SK-N-SH (cell line): ENCODE results near the gene HHATL. TPM values are rescaled to one million over a fixed set of nuclear protein-coding genes. Genes with fewer than 3 reads are reported as not detected.

Experiments
- CTCF ChIA-PET: fragments of 300-600, 350-600 bp; formaldehyde crosslinking; extraction: SDS; loops from one replicate; lab custom pipeline; 2021; lab: Yijun Ruan, JAX
- POLR2A ChIA-PET: fragments of 350-600 bp; sonication (Branson Sonifier 250); formaldehyde crosslinking; extraction: SDS; loops from one replicate; lab custom pipeline; 2020; ENCODE audit warnings: antibody characterized with exemption, inconsistent platforms; lab: Yijun Ruan, JAX
- DNase-seq: peaks from one replicate; pipeline ENCODE4 v3.0.0; 2012
- H2AFZ ChIP-seq: fragments of 200-600 bp; sonication (generic); 2 replicates; pipeline ENCODE4 v1.8.1; 2016; ENCODE audit warnings: antibody characterized with exemption, mild to moderate bottlenecking, low read depth
- H3F3A ChIP-seq: fragments of 200-600 bp; sonication (generic); replicated peaks from 2 replicates; pipeline ENCODE3; 2016; ENCODE audit warnings: antibody characterized with exemption, mild to moderate bottlenecking; ENCODE audit not compliant: insufficient read depth
- H3K27ac ChIP-seq, 2 experiments: fragments of 200-500 bp in 1 of 2; fragments of 200-600 bp in 1 of 2; sonication (Bioruptor generic) in 1 of 2; sonication (generic), shearing (Covaris generic) in 1 of 2; 2 replicates each; pipeline versions ENCODE4 v1.5.1 to v1.6.1; 2014 to 2016; ENCODE audit warnings: low read depth in 2 of 2, inconsistent platforms in 1 of 2, low read length in 1 of 2, mild to moderate bottlenecking in 1 of 2, mixed read lengths in 1 of 2
- H3K27me3 ChIP-seq: fragments of 200-600 bp; sonication (generic), shearing (Covaris generic); 2 replicates; pipeline ENCODE4 v1.6.1; 2016; ENCODE audit warnings: mixed run types; ENCODE audit not compliant: insufficient read depth
- H3K36me3 ChIP-seq, 2 experiments: fragments of 200-500 bp in 1 of 2; fragments of 200-600 bp in 1 of 2; sonication (Bioruptor generic) in 1 of 2; sonication (generic) in 1 of 2; replicated peaks in 1 of 2; 2 replicates each; pipeline versions ENCODE3 to v1.5.1; 2014 to 2016; ENCODE audit warnings: low read length in 1 of 2, mild to moderate bottlenecking in 1 of 2; ENCODE audit not compliant: insufficient read depth in 2 of 2, control insufficient read depth in 1 of 2
- H3K4me1 ChIP-seq, 2 experiments: fragments of 200-500 bp in 1 of 2; fragments of 200-600 bp in 1 of 2; sonication (Bioruptor generic) in 1 of 2; sonication (generic), shearing (Covaris generic) in 1 of 2; 2 replicates each; pipeline versions ENCODE4 v1.5.1 to v1.6.1; 2014 to 2016; ENCODE audit warnings: low read depth in 1 of 2, low read length in 1 of 2, mixed run types in 1 of 2; ENCODE audit not compliant: insufficient read depth in 2 of 2, control insufficient read depth in 1 of 2
- H3K4me2 ChIP-seq: fragments of 200-600 bp; sonication (generic), shearing (Covaris generic); 2 replicates; pipeline ENCODE4 v1.6.1; 2017; ENCODE audit warnings: mixed run types
- H3K4me3 ChIP-seq, 2 experiments: fragments of 200-500 bp in 1 of 2; fragments of 200-600 bp in 1 of 2; sonication (Bioruptor generic) in 1 of 2; sonication (generic), shearing (Covaris generic) in 1 of 2; 2 replicates each; pipeline versions ENCODE4 v1.5.1 to v1.8.1; 2014 to 2016; ENCODE audit warnings: low read depth in 2 of 2, inconsistent platforms in 1 of 2, low read length in 1 of 2, mild to moderate bottlenecking in 1 of 2, mixed read lengths in 1 of 2, moderate library complexity in 1 of 2
- H3K79me2 ChIP-seq: fragments of 200-600 bp; sonication (generic); 2 replicates; pipeline ENCODE4 v1.8.1; 2017; ENCODE audit warnings: mild to moderate bottlenecking; ENCODE audit not compliant: insufficient read depth
- H3K9ac ChIP-seq: fragments of 200-600 bp; sonication (generic); 2 replicates; pipeline ENCODE4 v1.6.1; 2017; ENCODE audit warnings: mixed run types
- H3K9me2 ChIP-seq: fragments of 200-600 bp; sonication (generic); 2 replicates; pipeline ENCODE4 v1.6.1; 2017; ENCODE audit warnings: mixed run types
- H3K9me3 ChIP-seq: fragments of 200-600 bp; sonication (generic); 2 replicates; pipeline ENCODE4 v1.6.1; 2017; ENCODE audit warnings: mixed run types, mild to moderate bottlenecking, moderate library complexity
- H4K20me1 ChIP-seq: fragments of 200-600 bp; sonication (generic); 2 replicates; pipeline ENCODE4 v1.6.1; 2017; ENCODE audit warnings: mild to moderate bottlenecking, mixed run types; ENCODE audit not compliant: insufficient read depth
- ELF1 ChIP-seq: IDR thresholded peaks from 2 replicates; pipeline ENCODE4 v1.4.0; 2012
- EP300 ChIP-seq, 2 experiments: IDR thresholded peaks; 2 replicates each; pipeline versions ENCODE4 v1.4.0 to v1.6.1; 2012; ENCODE audit warnings: borderline replicate concordance in 1 of 2, low read depth in 1 of 2, low read length in 1 of 2
- FOXJ3 ChIP-seq: sonication (generic); formaldehyde crosslinking; IDR thresholded peaks from 2 replicates; pipeline ENCODE4 v1.5.1; 2020; ENCODE audit warnings: mild to moderate bottlenecking, missing genetic modification reagents
- GABPA ChIP-seq: IDR thresholded peaks from 2 replicates; pipeline ENCODE4 v1.4.0; 2012; ENCODE audit warnings: low read depth, mild to moderate bottlenecking
- JUND ChIP-seq: IDR thresholded peaks from 2 replicates; pipeline ENCODE4 v1.4.0; 2012
- NFIC ChIP-seq: IDR thresholded peaks from 2 replicates; pipeline ENCODE4 v1.4.0; 2012; ENCODE audit warnings: borderline replicate concordance
- NRF1 ChIP-seq: IDR thresholded peaks from 2 replicates; pipeline ENCODE4 v1.6.1; 2012; ENCODE audit warnings: low read depth, mild to moderate bottlenecking, low read length
- POLR2AphosphoS5 ChIP-seq: IDR thresholded peaks from 2 replicates; pipeline ENCODE4 v1.6.1; 2012; ENCODE audit warnings: low read depth, low read length
- RXRA ChIP-seq: IDR thresholded peaks from 2 replicates; pipeline ENCODE4 v1.4.0; 2012; ENCODE audit warnings: low read depth, mild to moderate bottlenecking, borderline replicate concordance
- TEAD4 ChIP-seq: IDR thresholded peaks from 2 replicates; pipeline ENCODE4 v1.4.0; 2012; ENCODE audit warnings: mild to moderate bottlenecking, borderline replicate concordance; ENCODE audit not compliant: insufficient read depth
- WGBS: methylation state at CpG from one replicate; pipeline ENCODE4 v1.1.6; 2017; ENCODE audit warnings: low lambda C conversion rate; 5-methylcytosine and 5-hydroxymethylcytosine counted together
- polyA plus RNA-seq, 3 experiments: library from polyadenylated mRNA; depleted of rRNA; stranded (reverse); fragments of >200 nt; gene quantifications; 2 replicates each; pipeline ENCODE4 v1.2.3, GENCODE V29; 2012
- TF ChIP-seq, protein P1 (sequence below): IDR thresholded peaks from 2 replicates; pipeline ENCODE4 v1.4.0; 2012; ENCODE audit warnings: low read depth
- TF ChIP-seq, protein P2 (sequence below): fragments of 150-350 bp; IDR thresholded peaks from 2 replicates; pipeline ENCODE4 v1.6.1; 2016; ENCODE audit warnings: mild to moderate bottlenecking, low read depth, low read length
- TF ChIP-seq, protein P3 (sequence below): fragments of 150-350 bp; IDR thresholded peaks from 2 replicates; pipeline ENCODE4 v1.6.1; 2017; ENCODE audit warnings: antibody characterized with exemption, low read length, low read depth, borderline replicate concordance
- TF ChIP-seq, protein P4 (sequence below): IDR thresholded peaks from 2 replicates; pipeline ENCODE4 v1.4.0; 2012; ENCODE audit warnings: low read depth, borderline replicate concordance
- TF ChIP-seq, protein P5 (sequence below): IDR thresholded peaks from 2 replicates; pipeline ENCODE4 v1.6.1; 2012; ENCODE audit warnings: mild to moderate bottlenecking, low read depth, low read length, moderate library complexity

The HHATL gene
- polyA plus RNA-seq, 1 of the 3 experiments (the other 2 are of a cell fraction) = not detected

DNA sequence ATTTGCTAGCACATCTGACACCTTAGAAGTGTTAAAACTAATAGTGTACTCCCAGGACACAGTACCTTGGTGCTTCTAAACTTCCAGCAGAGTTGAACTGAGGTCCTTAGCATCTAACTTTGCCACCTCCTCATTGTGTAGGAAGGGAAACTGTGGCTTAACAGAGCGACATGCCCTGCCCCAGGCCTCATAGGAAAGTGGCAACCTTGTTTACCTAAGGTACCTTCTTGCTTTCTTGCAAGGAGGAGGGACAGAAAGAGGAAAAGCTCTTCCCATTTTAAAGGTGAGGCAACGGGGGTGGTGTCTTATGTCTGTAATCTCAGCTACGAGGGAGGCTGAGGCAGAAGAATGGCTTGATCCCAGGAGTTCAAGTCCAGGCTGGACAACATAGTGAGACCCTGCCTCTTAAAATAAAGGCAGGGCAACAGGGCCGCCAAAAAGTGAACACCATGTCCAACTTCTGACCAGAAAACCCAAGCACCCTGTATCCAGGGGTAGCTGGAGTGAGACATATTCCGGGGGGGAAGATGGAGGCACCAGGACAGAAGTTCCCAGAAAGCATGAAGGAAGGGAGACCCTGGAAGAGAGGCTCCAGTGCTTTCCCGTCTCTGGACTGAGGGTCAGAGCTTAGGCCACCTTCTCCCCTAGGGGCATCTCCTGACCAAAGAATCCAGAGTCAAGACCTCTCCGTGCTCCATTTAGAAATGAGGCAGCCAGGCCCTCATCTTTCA lies 17.8 kb downstream of the HHATL start:
- Histone ChIP-seq H3F3A (no peaks in the 10 kb centered on the region), H3K4me2 (no peak overlapping the region), H3K79me2 (no peaks in the 10 kb centered on the region), H3K9me2 (no peaks in the 10 kb centered on the region), H3K9me3 (no peaks in the 10 kb centered on the region), H3K9ac (no peak overlapping the region), H3K36me3 (no peaks in the 10 kb centered on the region), H3K4me1 (no peaks in the 10 kb centered on the region; a peak in 1 of 4 replicates), H4K20me1 (no peaks in the 10 kb centered on the region), H3K27me3 (peaks cover 19% of the 10 kb centered on the region; the same call in 1 of the 2 replicates), H3K4me3 (no peak overlapping the region), H3K27ac (no peak overlapping the region), H2AFZ (no peak overlapping the region)
- ChIA-PET POLR2A (no interaction called here), CTCF (interaction anchor here (0.6 kb wide), 1 partner anchor 95 kb away, joined by 3 read pairs; no protein-coding TSS in a partner anchor)
- no peak for DNase-seq
- 87% methylated on average over 6 of the region's 7 CpGs for WGBS
- TF ChIP-seq RXRA (no peak), TEAD4 (no peak), JUND (no peak), EP300 (IDR thresholded peaks at IDR 0.05; ENCODE audit: borderline replicate concordance in 1 of 2, low read depth in 1 of 2, low read length in 1 of 2) (no peak), GABPA (no peak), ELF1 (no peak), FOXJ3 (CRISPR knock-in tag) (no peak), NRF1 (no peak), NFIC (no peak), POLR2AphosphoS5 (no peak)
- TF ChIP-seq, protein P1, sequence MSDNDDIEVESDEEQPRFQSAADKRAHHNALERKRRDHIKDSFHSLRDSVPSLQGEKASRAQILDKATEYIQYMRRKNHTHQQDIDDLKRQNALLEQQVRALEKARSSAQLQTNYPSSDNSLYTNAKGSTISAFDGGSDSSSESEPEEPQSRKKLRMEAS = no peak
- TF ChIP-seq, protein P2, sequence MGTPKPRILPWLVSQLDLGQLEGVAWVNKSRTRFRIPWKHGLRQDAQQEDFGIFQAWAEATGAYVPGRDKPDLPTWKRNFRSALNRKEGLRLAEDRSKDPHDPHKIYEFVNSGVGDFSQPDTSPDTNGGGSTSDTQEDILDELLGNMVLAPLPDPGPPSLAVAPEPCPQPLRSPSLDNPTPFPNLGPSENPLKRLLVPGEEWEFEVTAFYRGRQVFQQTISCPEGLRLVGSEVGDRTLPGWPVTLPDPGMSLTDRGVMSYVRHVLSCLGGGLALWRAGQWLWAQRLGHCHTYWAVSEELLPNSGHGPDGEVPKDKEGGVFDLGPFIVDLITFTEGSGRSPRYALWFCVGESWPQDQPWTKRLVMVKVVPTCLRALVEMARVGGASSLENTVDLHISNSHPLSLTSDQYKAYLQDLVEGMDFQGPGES = no peak
- TF ChIP-seq, protein P3, sequence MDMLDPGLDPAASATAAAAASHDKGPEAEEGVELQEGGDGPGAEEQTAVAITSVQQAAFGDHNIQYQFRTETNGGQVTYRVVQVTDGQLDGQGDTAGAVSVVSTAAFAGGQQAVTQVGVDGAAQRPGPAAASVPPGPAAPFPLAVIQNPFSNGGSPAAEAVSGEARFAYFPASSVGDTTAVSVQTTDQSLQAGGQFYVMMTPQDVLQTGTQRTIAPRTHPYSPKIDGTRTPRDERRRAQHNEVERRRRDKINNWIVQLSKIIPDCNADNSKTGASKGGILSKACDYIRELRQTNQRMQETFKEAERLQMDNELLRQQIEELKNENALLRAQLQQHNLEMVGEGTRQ = no peak
- TF ChIP-seq, protein P4, sequence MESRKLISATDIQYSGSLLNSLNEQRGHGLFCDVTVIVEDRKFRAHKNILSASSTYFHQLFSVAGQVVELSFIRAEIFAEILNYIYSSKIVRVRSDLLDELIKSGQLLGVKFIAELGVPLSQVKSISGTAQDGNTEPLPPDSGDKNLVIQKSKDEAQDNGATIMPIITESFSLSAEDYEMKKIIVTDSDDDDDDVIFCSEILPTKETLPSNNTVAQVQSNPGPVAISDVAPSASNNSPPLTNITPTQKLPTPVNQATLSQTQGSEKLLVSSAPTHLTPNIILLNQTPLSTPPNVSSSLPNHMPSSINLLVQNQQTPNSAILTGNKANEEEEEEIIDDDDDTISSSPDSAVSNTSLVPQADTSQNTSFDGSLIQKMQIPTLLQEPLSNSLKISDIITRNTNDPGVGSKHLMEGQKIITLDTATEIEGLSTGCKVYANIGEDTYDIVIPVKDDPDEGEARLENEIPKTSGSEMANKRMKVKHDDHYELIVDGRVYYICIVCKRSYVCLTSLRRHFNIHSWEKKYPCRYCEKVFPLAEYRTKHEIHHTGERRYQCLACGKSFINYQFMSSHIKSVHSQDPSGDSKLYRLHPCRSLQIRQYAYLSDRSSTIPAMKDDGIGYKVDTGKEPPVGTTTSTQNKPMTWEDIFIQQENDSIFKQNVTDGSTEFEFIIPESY = no peak
- TF ChIP-seq, protein P5, sequence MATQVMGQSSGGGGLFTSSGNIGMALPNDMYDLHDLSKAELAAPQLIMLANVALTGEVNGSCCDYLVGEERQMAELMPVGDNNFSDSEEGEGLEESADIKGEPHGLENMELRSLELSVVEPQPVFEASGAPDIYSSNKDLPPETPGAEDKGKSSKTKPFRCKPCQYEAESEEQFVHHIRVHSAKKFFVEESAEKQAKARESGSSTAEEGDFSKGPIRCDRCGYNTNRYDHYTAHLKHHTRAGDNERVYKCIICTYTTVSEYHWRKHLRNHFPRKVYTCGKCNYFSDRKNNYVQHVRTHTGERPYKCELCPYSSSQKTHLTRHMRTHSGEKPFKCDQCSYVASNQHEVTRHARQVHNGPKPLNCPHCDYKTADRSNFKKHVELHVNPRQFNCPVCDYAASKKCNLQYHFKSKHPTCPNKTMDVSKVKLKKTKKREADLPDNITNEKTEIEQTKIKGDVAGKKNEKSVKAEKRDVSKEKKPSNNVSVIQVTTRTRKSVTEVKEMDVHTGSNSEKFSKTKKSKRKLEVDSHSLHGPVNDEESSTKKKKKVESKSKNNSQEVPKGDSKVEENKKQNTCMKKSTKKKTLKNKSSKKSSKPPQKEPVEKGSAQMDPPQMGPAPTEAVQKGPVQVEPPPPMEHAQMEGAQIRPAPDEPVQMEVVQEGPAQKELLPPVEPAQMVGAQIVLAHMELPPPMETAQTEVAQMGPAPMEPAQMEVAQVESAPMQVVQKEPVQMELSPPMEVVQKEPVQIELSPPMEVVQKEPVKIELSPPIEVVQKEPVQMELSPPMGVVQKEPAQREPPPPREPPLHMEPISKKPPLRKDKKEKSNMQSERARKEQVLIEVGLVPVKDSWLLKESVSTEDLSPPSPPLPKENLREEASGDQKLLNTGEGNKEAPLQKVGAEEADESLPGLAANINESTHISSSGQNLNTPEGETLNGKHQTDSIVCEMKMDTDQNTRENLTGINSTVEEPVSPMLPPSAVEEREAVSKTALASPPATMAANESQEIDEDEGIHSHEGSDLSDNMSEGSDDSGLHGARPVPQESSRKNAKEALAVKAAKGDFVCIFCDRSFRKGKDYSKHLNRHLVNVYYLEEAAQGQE = no peak
